WTC11 (cell line): Measurements from ENCODE around the gene GPR63. TPM values are rescaled to one million over a fixed set of nuclear protein-coding genes. Genes with fewer than 3 reads are reported as not detected.

ENCODE experiments used
- ATAC-seq: fragments of 200-7000 bp; cut with Tn5 transposase; 2 replicates; pipeline ENCODE4 v1.10.0; 2021; ENCODE audit warnings: mild to moderate bottlenecking, moderate library complexity
- CTCF ChIA-PET: fragments of 300-600 bp; sonication (Branson Sonifier 250); formaldehyde crosslinking; loops from one replicate; lab custom pipeline; 2021; ENCODE audit warnings: antibody characterized with exemption; lab: Charles Lee
- POLR2A ChIA-PET: fragments of 350-600 bp; sonication (Branson Sonifier 250); formaldehyde crosslinking; loops from one replicate; lab custom pipeline; 2021; ENCODE audit warnings: antibody characterized with exemption; lab: Charles Lee
- DNase-seq: peaks from one replicate; pipeline ENCODE4 v3.0.0; 2021; ENCODE audit warnings: low spot score
- H3K27ac Mint-ChIP-seq: 2 replicates; pipeline ENCODE4 v1.8.0; 2021; ENCODE audit warnings: mixed read lengths
- H3K27me3 Mint-ChIP-seq: 2 replicates; pipeline ENCODE4 v1.8.0; 2021; ENCODE audit warnings: low read depth, mild to moderate bottlenecking, moderate library complexity, mixed read lengths
- H3K36me3 Mint-ChIP-seq: 2 replicates; pipeline ENCODE4 v1.8.0; 2021; ENCODE audit warnings: mixed read lengths
- H3K4me1 Mint-ChIP-seq: 2 replicates; pipeline ENCODE4 v1.8.0; 2022; ENCODE audit warnings: mixed read lengths
- H3K4me3 Mint-ChIP-seq: 2 replicates; pipeline ENCODE4 v1.8.0; 2021; ENCODE audit warnings: mild to moderate bottlenecking, moderate library complexity, mixed read lengths
- H3K9me3 Mint-ChIP-seq: 2 replicates; pipeline ENCODE4 v1.8.0; 2021; ENCODE audit warnings: mixed read lengths
- ARID4B ChIP-seq: sonication (generic); formaldehyde crosslinking; IDR thresholded peaks from 2 replicates; pipeline ENCODE4 v1.8.0; 2023; ENCODE audit warnings: missing genetic modification reagents, mild to moderate bottlenecking, borderline replicate concordance
- ATF6 ChIP-seq: sonication (generic); formaldehyde crosslinking; IDR thresholded peaks from 2 replicates; pipeline ENCODE4 v1.8.1; 2023; ENCODE audit warnings: mild to moderate bottlenecking, missing genetic modification reagents
- CBFB ChIP-seq: sonication (generic); formaldehyde crosslinking; IDR thresholded peaks from 2 replicates; pipeline ENCODE4 v1.8.1; 2022; ENCODE audit warnings: mild to moderate bottlenecking, low read depth, missing genetic modification reagents
- FOXJ3 ChIP-seq: sonication (generic); formaldehyde crosslinking; IDR thresholded peaks from 2 replicates; pipeline ENCODE4 v1.9.0; 2021; ENCODE audit warnings: missing genetic modification reagents, mild to moderate bottlenecking, borderline replicate concordance
- FOXP1 ChIP-seq: sonication (generic); formaldehyde crosslinking; IDR thresholded peaks from 2 replicates; pipeline ENCODE4 v1.8.0; 2022; ENCODE audit warnings: missing genetic modification reagents, mild to moderate bottlenecking, moderate library complexity, borderline replicate concordance
- FOXP4 ChIP-seq: sonication (generic); formaldehyde crosslinking; IDR thresholded peaks from 2 replicates; pipeline ENCODE4 v1.8.0; 2022; ENCODE audit warnings: mild to moderate bottlenecking, missing genetic modification reagents
- GABPB1 ChIP-seq: sonication (generic); formaldehyde crosslinking; IDR thresholded peaks from 2 replicates; pipeline ENCODE4 v1.8.1; 2023; ENCODE audit warnings: mild to moderate bottlenecking, missing genetic modification reagents
- HMGXB4 ChIP-seq: sonication (generic); formaldehyde crosslinking; IDR thresholded peaks from 2 replicates; pipeline ENCODE4 v1.8.1; 2023; ENCODE audit warnings: mild to moderate bottlenecking, moderate library complexity, missing genetic modification reagents
- IRF2 ChIP-seq: sonication (generic); formaldehyde crosslinking; IDR thresholded peaks from 2 replicates; pipeline ENCODE4 v1.8.0; 2022; ENCODE audit warnings: low read depth, missing genetic modification reagents, borderline replicate concordance
- JUN ChIP-seq: sonication (generic); formaldehyde crosslinking; IDR thresholded peaks from 2 replicates; pipeline ENCODE4 v1.8.0; 2023; ENCODE audit warnings: mild to moderate bottlenecking, missing genetic modification reagents
- NFATC4 ChIP-seq: fragments of 250-450 bp; sonication (Bioruptor Pico); IDR thresholded peaks from 2 replicates; pipeline ENCODE4 v1.9.0; 2021; ENCODE audit warnings: mild to moderate bottlenecking
- SP1 ChIP-seq: sonication (generic); formaldehyde crosslinking; conservative IDR thresholded peaks from 2 replicates; pipeline ENCODE4 v1.8.1; 2022; ENCODE audit warnings: missing genetic modification reagents
- TEAD4 ChIP-seq: sonication (generic); formaldehyde crosslinking; IDR thresholded peaks from 2 replicates; pipeline ENCODE4 v1.8.0; 2022; ENCODE audit warnings: mild to moderate bottlenecking, missing genetic modification reagents
- ZNF232 ChIP-seq: sonication (generic); formaldehyde crosslinking; IDR thresholded peaks from 2 replicates; pipeline ENCODE4 v1.8.0; 2022; ENCODE audit warnings: mild to moderate bottlenecking, missing genetic modification reagents
- ZNF396 ChIP-seq: fragments of 250-450 bp; sonication (Bioruptor Pico); IDR thresholded peaks from 2 replicates; pipeline ENCODE4 v1.8.0; 2021; ENCODE audit warnings: mild to moderate bottlenecking, moderate library complexity, borderline replicate concordance
- ZNF416 ChIP-seq: fragments of 250-450 bp; sonication (Bioruptor Pico); IDR thresholded peaks from 2 replicates; pipeline ENCODE4 v1.9.0; 2021; ENCODE audit warnings: mild to moderate bottlenecking, inconsistent platforms
- ZNF425 ChIP-seq: fragments of 250-450 bp; sonication (Bioruptor Pico); conservative IDR thresholded peaks from 2 replicates; pipeline ENCODE4 v1.9.0; 2021; ENCODE audit warnings: mild to moderate bottlenecking
- ZNF512 ChIP-seq: sonication (generic); formaldehyde crosslinking; IDR thresholded peaks from 2 replicates; pipeline ENCODE4 v1.8.1; 2022; ENCODE audit warnings: missing genetic modification reagents, borderline replicate concordance
- total RNA-seq: library from RNA; stranded (reverse); gene quantifications from 3 replicates; pipeline ENCODE4 v1.2.3, GENCODE V29; 2021

Gene GPR63
- total RNA-seq, 1 experiment from 2014 or later: 7.8 TPM

- TF ChIP-seq ARID4B (CRISPR knock-in tag) (no peak), HMGXB4 (CRISPR knock-in tag) (no peak), SP1 (CRISPR knock-in tag) (no peak), FOXP4 (CRISPR knock-in tag) (no peak), ATF6 (CRISPR knock-in tag) (no peak), IRF2 (CRISPR knock-in tag) (no peak), TEAD4 (CRISPR knock-in tag) (no peak), FOXJ3 (CRISPR knock-in tag) (no peak)
Observed at GRCh38 chr6:96865055-96865405, 27.8 kb upstream of the GPR63 start (continued).

GRCh38 chr6:96864216-96865054, 27.2 kb upstream of the GPR63 start:
- POLR2A ChIA-PET: interaction anchor here (0.8 kb wide), 1 partner anchor 335 kb away, joined by 3 read pairs; no protein-coding TSS in a partner anchor
- CTCF ChIA-PET: no interaction called here
- ATAC-seq: no peak
- no peak for TF ChIP-seq FOXP1 (CRISPR knock-in tag)
- TF ChIP-seq ZNF416 (CRISPR knock-in tag): no peak
- no peak for TF ChIP-seq ZNF232
- TF ChIP-seq CBFB (CRISPR knock-in tag): no peak
- no peak for TF ChIP-seq HMGXB4 (CRISPR knock-in tag)
- no peak for TF ChIP-seq ZNF512 (CRISPR knock-in tag)
- no peak for TF ChIP-seq ZNF425 (CRISPR knock-in tag)
- no peak for TF ChIP-seq NFATC4
- TF ChIP-seq GABPB1 (CRISPR knock-in tag): no peak
- TF ChIP-seq JUN (CRISPR knock-in tag): no peak
- TF ChIP-seq ZNF396 (CRISPR knock-in tag): no peak

More at GRCh38 chr6:96864216-96865054, 27.2 kb upstream of the GPR63 start:
- H3K36me3 Mint-ChIP-seq: peaks cover 15% of the 10 kb centered on the region
- no peaks in the 10 kb centered on the region for H3K27me3 Mint-ChIP-seq
- H3K9me3 Mint-ChIP-seq: peaks cover 23% of the 10 kb centered on the region
- no peak for DNase-seq
- no peak overlapping the region for H3K4me3 Mint-ChIP-seq
- no peak overlapping the region for H3K27ac Mint-ChIP-seq
- H3K4me1 Mint-ChIP-seq: peaks cover 3% of the 10 kb centered on the region; the same call in 1 of the 2 replicates
